ENCODE data around the gene MAGI3.

GRCh38 chr1:113392541-113393128, 2.3 kb downstream of the MAGI3 start:
- TF ChIP-seq CTCF (IDR thresholded peaks at IDR 0.05; ENCODE audit: low read depth, low read length): no peak
- TF ChIP-seq POLR2A (IDR thresholded peaks at IDR 0.05; ENCODE audit: extremely low read depth, insufficient read length): no peak
- TF ChIP-seq MAX (IDR thresholded peaks at IDR 0.05; ENCODE audit: low read depth, low read length): no peak
